Neural cell (in vitro differentiated cells): ENCODE measurements around the gene TPM2. TPM values are rescaled to one million over a fixed set of nuclear protein-coding genes. Genes with fewer than 3 reads are reported as not detected.
A peak's percentile ranks its signal among the peaks of the same experiment; 100 is the strongest.

Experiments used
- H2AFZ ChIP-seq: fragments of 200-600, 300-800 bp; sonication (generic), shearing (Covaris generic); 2 replicates; pipeline ENCODE4 v1.6.0; 2014; ENCODE audit warnings: low read depth, mild to moderate bottlenecking, antibody characterized with exemption, low read length, moderate library complexity
- H3F3A ChIP-seq: fragments of 200-600 bp; shearing (Covaris generic); 2 replicates; pipeline ENCODE4 v1.6.1; 2016; ENCODE audit warnings: mild to moderate bottlenecking, moderate library complexity, mixed read lengths, antibody characterized with exemption, low read length; ENCODE audit not compliant: insufficient read depth, poor library complexity, severe bottlenecking
- H3K27ac ChIP-seq: fragments of 200-600, 300-800 bp; sonication (generic), shearing (Covaris generic); 2 replicates; pipeline ENCODE4 v1.5.1; 2014; ENCODE audit warnings: mild to moderate bottlenecking, low read length, moderate library complexity
- H3K27me3 ChIP-seq: fragments of 300-800, 200-600 bp; sonication (generic), shearing (Covaris generic); 2 replicates; pipeline ENCODE4 v1.6.0; 2014; ENCODE audit warnings: mild to moderate bottlenecking, low read depth, low read length, moderate library complexity; ENCODE audit not compliant: insufficient read depth
- H3K36me3 ChIP-seq: fragments of 300-800, 200-600 bp; sonication (generic), shearing (Covaris generic); 2 replicates; pipeline ENCODE4 v1.5.1; 2014; ENCODE audit warnings: mild to moderate bottlenecking, antibody characterized with exemption, low read length, moderate library complexity; ENCODE audit not compliant: insufficient read depth
- H3K4me2 ChIP-seq: fragments of 300-800, 200-600 bp; sonication (generic), shearing (Covaris generic); 2 replicates; pipeline ENCODE4 v1.6.0; 2014; ENCODE audit warnings: mild to moderate bottlenecking, low read length
- H3K4me3 ChIP-seq: fragments of 300-800, 200-600 bp; sonication (generic), shearing (Covaris generic); 2 replicates; pipeline ENCODE4 v1.5.1; 2014; ENCODE audit warnings: mild to moderate bottlenecking, low read length, moderate library complexity
- H3K79me2 ChIP-seq: fragments of 200-600 bp; shearing (Covaris generic); replicated peaks from 2 replicates; pipeline ENCODE4 v1.6.0; 2014; ENCODE audit warnings: mild to moderate bottlenecking, low read length, moderate library complexity; ENCODE audit not compliant: insufficient read depth
- H3K9ac ChIP-seq: fragments of 300-800, 200-600 bp; sonication (generic), shearing (Covaris generic); 2 replicates; pipeline ENCODE4 v1.6.1; 2016; ENCODE audit warnings: mild to moderate bottlenecking, low read length, mixed read lengths
- H3K9me2 ChIP-seq: fragments of 200-600 bp; shearing (Covaris generic); 2 replicates; pipeline ENCODE4 v1.6.1; 2016; ENCODE audit warnings: mild to moderate bottlenecking, low read length, mixed read lengths; ENCODE audit not compliant: insufficient read depth
- H3K9me3 ChIP-seq: fragments of 200-600, 300-800 bp; sonication (generic), shearing (Covaris generic); 2 replicates; pipeline ENCODE4 v1.6.1; 2016; ENCODE audit warnings: mild to moderate bottlenecking, mixed run types, low read length, moderate library complexity, mixed read lengths
- H4K20me1 ChIP-seq: fragments of 200-600 bp; shearing (Covaris generic); 2 replicates; pipeline ENCODE4 v1.6.1; 2016; ENCODE audit warnings: mild to moderate bottlenecking, mixed run types; ENCODE audit not compliant: insufficient read depth
- EP300 ChIP-seq: fragments of 450-650 bp; conservative IDR thresholded peaks from 2 replicates; pipeline ENCODE4 v1.6.1; 2014; ENCODE audit warnings: antibody characterized with exemption, mild to moderate bottlenecking, moderate library complexity; ENCODE audit not compliant: poor library complexity, severe bottlenecking
- EZH2 ChIP-seq: fragments of 200-600, 300-800 bp; shearing (Covaris generic), sonication (generic); IDR thresholded peaks from 2 replicates; pipeline ENCODE4 v1.6.1; 2014; ENCODE audit warnings: antibody characterized with exemption, low read length, borderline replicate concordance, mild to moderate bottlenecking; ENCODE audit not compliant: insufficient read depth, poor library complexity, severe bottlenecking
- MXI1 ChIP-seq: fragments of 450-650 bp; conservative IDR thresholded peaks from 2 replicates; pipeline ENCODE4 v1.6.1; 2014; ENCODE audit warnings: antibody characterized with exemption, mild to moderate bottlenecking; ENCODE audit not compliant: poor library complexity, severe bottlenecking
- POLR2AphosphoS5 ChIP-seq: IDR thresholded peaks from 2 replicates; pipeline ENCODE4 v1.6.1; 2012
- RAD21 ChIP-seq: fragments of 450-650 bp; conservative IDR thresholded peaks from 2 replicates; pipeline ENCODE4 v1.6.1; 2014; ENCODE audit warnings: antibody characterized with exemption, mild to moderate bottlenecking, moderate library complexity
- SMC3 ChIP-seq: fragments of 450-650 bp; conservative IDR thresholded peaks from 2 replicates; pipeline ENCODE4 v1.6.1; 2014; ENCODE audit warnings: antibody characterized with exemption, mild to moderate bottlenecking, moderate library complexity; ENCODE audit not compliant: poor library complexity
- TAF1 ChIP-seq: IDR thresholded peaks from 2 replicates; pipeline ENCODE4 v1.6.1; 2012; ENCODE audit warnings: low read depth
- polyA plus RNA-seq: library from polyadenylated mRNA; depleted of rRNA; stranded (reverse); fragments of >200 nt; gene quantifications from 2 replicates; pipeline ENCODE4 v1.2.3, GENCODE V29; 2014
- TF ChIP-seq, protein P1 (sequence below): IDR thresholded peaks from 2 replicates; pipeline ENCODE4 v1.6.1; 2012; ENCODE audit warnings: borderline replicate concordance
- TF ChIP-seq, protein P2 (sequence below): fragments of 450-650 bp; IDR thresholded peaks from 2 replicates; pipeline ENCODE4 v1.5.1; 2014; ENCODE audit warnings: antibody characterized with exemption, mild to moderate bottlenecking, moderate library complexity; ENCODE audit not compliant: poor library complexity, severe bottlenecking

TPM2 gene
- polyA plus RNA-seq, 1 donor from 2014 or later: not detected

DNA sequence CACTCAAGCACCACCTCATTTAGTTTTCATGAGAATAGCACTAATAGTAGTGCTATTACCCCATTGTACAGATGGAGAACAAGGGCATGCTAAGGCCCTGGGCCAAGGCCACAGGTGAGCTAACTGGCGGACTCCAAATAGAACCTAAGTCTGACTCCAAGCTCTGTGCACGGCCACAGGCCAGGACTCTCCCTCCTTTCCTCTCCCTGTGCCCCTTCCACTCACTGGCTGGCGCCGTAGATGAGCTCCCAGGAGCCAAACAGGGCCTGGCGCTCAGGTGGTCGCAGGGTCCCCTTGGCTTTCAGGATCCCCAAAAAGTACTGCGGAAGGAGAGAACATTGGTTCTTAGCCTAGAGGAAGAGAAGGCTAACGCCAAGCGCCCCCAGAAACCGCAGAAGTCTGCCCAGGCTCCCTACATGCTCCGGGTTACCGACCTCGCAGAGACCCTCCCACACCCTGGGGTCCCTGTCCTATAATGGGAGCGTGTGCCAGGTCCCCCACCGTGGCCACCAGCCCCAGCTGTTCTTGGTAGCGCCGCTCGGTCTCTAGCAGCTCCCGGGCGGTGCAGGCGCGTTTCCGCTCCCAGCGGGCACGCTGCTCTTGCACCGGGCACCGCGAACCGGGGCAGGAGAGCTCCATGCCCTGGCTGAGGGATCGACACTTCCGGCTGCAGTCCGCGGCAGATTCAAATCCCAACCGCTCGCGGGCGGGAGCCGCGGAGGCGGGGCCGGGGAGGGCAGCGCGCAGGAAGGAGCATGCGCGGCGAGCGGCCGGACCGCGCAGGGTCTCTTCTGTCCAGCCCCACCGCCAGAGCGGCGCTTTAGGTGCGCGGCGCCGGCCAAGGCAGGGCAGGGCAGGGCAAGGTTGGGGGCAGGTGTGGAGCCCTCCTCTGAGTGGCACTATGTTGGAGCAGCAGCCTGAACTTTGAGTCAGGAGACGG, 24.9 kb downstream of the TPM2 start, which contains the start of gene ARHGEF39:
Gene ARHGEF39 (minus strand): TSS at position 665 of the 940 bp plus-strand sequence. CDS start 26 bp downstream, at position 639.
- Histone ChIP-seq H3K9me3 (no peaks in the 10 kb centered on the region), H4K20me1 (no peaks in the 10 kb centered on the region), H3K79me2 (no peaks in the 10 kb centered on the region), H2AFZ (peak within 1 kb of the TSS; percentile 45), H3K36me3 (peaks cover 8% of the 10 kb centered on the region), H3K27ac (no peak within 1 kb of the TSS), H3K4me3 (peak within 1 kb of the TSS; percentile 82), H3F3A (no peaks in the 10 kb centered on the region), H3K9ac (peak within 1 kb of the TSS; percentile 54), H3K27me3 (no peaks in the 10 kb centered on the region), H3K4me2 (peak within 1 kb of the TSS; percentile 80), H3K9me2 (no peaks in the 10 kb centered on the region)
- TF ChIP-seq, protein P1, sequence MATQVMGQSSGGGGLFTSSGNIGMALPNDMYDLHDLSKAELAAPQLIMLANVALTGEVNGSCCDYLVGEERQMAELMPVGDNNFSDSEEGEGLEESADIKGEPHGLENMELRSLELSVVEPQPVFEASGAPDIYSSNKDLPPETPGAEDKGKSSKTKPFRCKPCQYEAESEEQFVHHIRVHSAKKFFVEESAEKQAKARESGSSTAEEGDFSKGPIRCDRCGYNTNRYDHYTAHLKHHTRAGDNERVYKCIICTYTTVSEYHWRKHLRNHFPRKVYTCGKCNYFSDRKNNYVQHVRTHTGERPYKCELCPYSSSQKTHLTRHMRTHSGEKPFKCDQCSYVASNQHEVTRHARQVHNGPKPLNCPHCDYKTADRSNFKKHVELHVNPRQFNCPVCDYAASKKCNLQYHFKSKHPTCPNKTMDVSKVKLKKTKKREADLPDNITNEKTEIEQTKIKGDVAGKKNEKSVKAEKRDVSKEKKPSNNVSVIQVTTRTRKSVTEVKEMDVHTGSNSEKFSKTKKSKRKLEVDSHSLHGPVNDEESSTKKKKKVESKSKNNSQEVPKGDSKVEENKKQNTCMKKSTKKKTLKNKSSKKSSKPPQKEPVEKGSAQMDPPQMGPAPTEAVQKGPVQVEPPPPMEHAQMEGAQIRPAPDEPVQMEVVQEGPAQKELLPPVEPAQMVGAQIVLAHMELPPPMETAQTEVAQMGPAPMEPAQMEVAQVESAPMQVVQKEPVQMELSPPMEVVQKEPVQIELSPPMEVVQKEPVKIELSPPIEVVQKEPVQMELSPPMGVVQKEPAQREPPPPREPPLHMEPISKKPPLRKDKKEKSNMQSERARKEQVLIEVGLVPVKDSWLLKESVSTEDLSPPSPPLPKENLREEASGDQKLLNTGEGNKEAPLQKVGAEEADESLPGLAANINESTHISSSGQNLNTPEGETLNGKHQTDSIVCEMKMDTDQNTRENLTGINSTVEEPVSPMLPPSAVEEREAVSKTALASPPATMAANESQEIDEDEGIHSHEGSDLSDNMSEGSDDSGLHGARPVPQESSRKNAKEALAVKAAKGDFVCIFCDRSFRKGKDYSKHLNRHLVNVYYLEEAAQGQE: no peak
- TF ChIP-seq SMC3: no peak
- TF ChIP-seq RAD21: peak; percentile 14
- no peak for TF ChIP-seq POLR2AphosphoS5
- TF ChIP-seq TAF1: no peak
- peak; percentile 97 for TF ChIP-seq MXI1
- no peak for TF ChIP-seq EZH2
- TF ChIP-seq, protein P2, sequence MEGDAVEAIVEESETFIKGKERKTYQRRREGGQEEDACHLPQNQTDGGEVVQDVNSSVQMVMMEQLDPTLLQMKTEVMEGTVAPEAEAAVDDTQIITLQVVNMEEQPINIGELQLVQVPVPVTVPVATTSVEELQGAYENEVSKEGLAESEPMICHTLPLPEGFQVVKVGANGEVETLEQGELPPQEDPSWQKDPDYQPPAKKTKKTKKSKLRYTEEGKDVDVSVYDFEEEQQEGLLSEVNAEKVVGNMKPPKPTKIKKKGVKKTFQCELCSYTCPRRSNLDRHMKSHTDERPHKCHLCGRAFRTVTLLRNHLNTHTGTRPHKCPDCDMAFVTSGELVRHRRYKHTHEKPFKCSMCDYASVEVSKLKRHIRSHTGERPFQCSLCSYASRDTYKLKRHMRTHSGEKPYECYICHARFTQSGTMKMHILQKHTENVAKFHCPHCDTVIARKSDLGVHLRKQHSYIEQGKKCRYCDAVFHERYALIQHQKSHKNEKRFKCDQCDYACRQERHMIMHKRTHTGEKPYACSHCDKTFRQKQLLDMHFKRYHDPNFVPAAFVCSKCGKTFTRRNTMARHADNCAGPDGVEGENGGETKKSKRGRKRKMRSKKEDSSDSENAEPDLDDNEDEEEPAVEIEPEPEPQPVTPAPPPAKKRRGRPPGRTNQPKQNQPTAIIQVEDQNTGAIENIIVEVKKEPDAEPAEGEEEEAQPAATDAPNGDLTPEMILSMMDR: peak; percentile 60
- peak; percentile 26 for TF ChIP-seq EP300

DNA sequence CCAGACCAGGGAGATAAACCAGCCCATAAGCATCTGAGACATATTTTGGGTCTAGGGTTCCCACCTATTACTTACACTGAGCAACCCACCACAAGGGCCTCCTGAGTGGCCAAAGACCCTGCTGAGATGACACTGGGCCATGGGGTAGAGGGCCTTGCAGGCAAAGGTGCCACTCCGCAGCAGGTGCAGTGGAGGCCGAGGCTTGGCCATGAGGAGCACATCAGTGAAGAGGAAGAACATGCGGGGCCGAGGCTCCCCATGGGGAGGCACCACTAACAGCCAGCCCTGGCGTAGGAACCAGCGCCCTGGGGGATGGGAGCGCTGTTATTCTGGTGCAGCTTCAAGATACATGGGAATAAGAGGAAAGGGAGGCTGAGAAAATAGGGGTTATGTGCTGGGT, 27.3 kb downstream of the TPM2 start:
- Histone ChIP-seq H2AFZ (no peak overlapping the region), H3K79me2 (peaks cover 6% of the 10 kb centered on the region), H4K20me1 (no peaks in the 10 kb centered on the region), H3K36me3 (peaks cover 8% of the 10 kb centered on the region), H3K4me2 (no peak overlapping the region), H3K9me2 (no peaks in the 10 kb centered on the region), H3K4me3 (no peak overlapping the region), H3K27me3 (no peaks in the 10 kb centered on the region), H3K27ac (no peak overlapping the region), H3K9ac (no peak overlapping the region), H3K9me3 (no peaks in the 10 kb centered on the region), H3F3A (no peaks in the 10 kb centered on the region)
- TF ChIP-seq TAF1 (no peak), MXI1 (no peak), POLR2AphosphoS5 (no peak), EZH2 (no peak), SMC3 (no peak), EP300 (no peak), RAD21 (no peak)
- TF ChIP-seq, protein P1: no peak
- TF ChIP-seq, protein P2: no peak
